ENCODE data around the gene HSCB.

DNA sequence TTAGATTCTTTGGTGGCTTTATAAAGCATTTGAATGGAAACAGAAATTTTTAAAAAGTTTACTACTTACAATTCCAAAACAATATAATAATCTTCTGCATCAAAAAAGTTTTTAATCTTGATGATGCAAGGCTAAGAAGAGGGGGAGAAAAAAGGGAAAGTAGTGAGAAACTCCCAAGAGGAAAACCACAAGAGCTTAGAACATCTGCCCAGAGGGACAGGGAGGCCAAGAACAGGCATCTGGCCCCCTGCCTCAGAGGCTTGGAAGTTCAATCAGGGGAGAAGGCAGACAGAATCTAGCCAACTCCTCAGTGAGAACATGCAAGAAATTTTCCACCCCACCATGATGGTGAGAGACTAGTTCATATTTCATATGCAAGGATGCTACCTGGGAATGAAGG is 38.4 kb upstream of the HSCB start:
- TF ChIP-seq, protein P1, sequence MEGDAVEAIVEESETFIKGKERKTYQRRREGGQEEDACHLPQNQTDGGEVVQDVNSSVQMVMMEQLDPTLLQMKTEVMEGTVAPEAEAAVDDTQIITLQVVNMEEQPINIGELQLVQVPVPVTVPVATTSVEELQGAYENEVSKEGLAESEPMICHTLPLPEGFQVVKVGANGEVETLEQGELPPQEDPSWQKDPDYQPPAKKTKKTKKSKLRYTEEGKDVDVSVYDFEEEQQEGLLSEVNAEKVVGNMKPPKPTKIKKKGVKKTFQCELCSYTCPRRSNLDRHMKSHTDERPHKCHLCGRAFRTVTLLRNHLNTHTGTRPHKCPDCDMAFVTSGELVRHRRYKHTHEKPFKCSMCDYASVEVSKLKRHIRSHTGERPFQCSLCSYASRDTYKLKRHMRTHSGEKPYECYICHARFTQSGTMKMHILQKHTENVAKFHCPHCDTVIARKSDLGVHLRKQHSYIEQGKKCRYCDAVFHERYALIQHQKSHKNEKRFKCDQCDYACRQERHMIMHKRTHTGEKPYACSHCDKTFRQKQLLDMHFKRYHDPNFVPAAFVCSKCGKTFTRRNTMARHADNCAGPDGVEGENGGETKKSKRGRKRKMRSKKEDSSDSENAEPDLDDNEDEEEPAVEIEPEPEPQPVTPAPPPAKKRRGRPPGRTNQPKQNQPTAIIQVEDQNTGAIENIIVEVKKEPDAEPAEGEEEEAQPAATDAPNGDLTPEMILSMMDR (conservative IDR thresholded peaks at IDR 0.05 in 1 of 2, IDR thresholded peaks at IDR 0.05 in 1 of 2; ENCODE audit: low read depth in 1 of 2, low read length in 2 of 2) = no peak
- TF ChIP-seq EZH2 (IDR thresholded peaks at IDR 0.05; ENCODE audit: low read length, missing control alignments) = no peak

Data from fibroblast of lung (primary cell).